Measurements from ENCODE around the gene SMARCA2.

Gene SMARCA2

DNA sequence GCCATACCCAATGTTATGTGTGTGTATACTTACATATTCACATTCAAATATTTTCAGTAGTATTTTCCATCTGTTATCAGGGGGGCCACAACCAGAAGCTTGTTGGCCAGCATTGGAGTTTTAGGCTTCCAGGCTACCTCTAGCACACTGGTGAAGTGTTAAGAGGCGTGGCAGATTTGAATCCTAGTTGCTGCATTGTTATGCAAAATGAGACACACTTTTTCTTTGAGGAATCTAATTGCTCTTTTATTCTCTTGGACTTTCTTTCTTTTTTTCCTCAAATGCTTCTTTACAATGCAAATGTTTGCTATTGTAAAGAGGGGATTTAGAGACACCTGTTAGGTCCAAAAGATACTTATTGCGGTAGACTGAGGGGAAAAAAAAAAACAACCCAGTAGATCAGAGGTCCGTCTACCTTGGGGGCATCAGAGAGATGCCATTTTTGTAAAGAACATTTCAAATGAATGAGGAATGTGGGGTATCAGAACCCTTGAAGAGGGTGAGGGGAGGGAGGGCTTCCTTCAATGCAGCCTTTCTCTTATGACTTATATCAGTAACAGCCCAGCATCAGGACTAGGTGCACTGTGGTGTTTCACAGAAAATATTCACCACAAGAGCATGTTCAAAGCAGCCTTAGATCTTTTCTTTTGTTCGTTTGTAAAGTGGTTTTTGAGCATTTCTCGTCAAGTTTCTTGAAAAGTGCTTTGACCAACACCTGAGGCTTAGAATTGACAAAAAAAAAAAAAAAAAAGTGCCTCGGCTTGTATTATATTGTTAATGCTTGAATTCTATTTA, 3.8 kb downstream of the SMARCA2 start:
- no peak for DNase-seq (ENCODE audit: low spot score)
- CTCF ChIA-PET = no interaction called here
- POLR2A ChIA-PET (ENCODE audit: low non-redundant PET) = no interaction called here
- no peak overlapping the region for H3K27ac ChIP-seq
- TF ChIP-seq, protein P1, sequence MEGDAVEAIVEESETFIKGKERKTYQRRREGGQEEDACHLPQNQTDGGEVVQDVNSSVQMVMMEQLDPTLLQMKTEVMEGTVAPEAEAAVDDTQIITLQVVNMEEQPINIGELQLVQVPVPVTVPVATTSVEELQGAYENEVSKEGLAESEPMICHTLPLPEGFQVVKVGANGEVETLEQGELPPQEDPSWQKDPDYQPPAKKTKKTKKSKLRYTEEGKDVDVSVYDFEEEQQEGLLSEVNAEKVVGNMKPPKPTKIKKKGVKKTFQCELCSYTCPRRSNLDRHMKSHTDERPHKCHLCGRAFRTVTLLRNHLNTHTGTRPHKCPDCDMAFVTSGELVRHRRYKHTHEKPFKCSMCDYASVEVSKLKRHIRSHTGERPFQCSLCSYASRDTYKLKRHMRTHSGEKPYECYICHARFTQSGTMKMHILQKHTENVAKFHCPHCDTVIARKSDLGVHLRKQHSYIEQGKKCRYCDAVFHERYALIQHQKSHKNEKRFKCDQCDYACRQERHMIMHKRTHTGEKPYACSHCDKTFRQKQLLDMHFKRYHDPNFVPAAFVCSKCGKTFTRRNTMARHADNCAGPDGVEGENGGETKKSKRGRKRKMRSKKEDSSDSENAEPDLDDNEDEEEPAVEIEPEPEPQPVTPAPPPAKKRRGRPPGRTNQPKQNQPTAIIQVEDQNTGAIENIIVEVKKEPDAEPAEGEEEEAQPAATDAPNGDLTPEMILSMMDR (conservative IDR thresholded peaks at IDR 0.05; ENCODE audit: low read depth) = no peak

DNA sequence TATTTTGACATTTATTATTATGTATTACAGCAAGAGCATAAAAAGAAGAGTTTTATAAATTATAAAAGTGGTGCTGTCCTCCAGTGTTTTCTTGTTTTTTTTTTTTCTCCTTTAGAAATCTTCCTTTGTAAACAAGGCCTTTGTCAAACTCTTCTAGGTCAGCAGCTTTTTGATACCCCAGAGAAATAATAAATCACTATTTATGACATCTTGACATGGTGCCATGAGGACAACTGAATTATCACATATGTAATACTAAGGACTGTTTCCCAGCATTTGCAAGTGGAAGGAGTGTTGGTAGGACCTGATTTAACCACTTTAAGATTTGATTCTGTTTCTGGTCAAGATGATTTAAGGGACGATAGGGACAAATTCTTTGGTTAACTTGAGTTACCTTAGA, 4.6 kb downstream of the SMARCA2 start:
- no peak overlapping the region for H3K27ac ChIP-seq
- POLR2A ChIA-PET (ENCODE audit: low non-redundant PET) = no interaction called here
- CTCF ChIA-PET = no interaction called here
- TF ChIP-seq, protein P1 (conservative IDR thresholded peaks at IDR 0.05; ENCODE audit: low read depth) = no peak
- no peak for DNase-seq (ENCODE audit: low spot score)

DNA sequence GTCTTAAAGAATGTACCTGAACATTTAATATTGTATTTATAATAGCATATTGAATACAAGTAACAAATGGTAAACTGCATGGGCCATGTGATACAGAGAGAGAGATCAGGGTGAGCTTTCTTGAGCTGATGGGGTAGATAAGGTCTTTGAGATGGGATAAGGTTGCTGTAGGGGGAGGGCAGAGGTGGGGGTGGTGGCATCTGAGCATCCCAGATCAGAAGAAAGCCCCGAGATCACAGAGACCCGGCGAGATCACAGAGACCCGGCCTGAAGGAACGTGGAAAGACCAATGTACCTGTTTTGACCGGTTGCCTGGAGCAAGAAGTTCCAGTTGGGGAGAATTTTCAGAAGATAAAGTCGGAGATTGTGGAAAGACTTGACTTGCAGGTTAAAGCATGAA, 6.6 kb downstream of the SMARCA2 start:
- no peak overlapping the region for H3K27ac ChIP-seq
- no peak for DNase-seq (ENCODE audit: low spot score)
- ChIA-PET POLR2A (ENCODE audit: low non-redundant PET) (no interaction called here), CTCF (no interaction called here)
- TF ChIP-seq, protein P1 (conservative IDR thresholded peaks at IDR 0.05; ENCODE audit: low read depth) = no peak

DNA sequence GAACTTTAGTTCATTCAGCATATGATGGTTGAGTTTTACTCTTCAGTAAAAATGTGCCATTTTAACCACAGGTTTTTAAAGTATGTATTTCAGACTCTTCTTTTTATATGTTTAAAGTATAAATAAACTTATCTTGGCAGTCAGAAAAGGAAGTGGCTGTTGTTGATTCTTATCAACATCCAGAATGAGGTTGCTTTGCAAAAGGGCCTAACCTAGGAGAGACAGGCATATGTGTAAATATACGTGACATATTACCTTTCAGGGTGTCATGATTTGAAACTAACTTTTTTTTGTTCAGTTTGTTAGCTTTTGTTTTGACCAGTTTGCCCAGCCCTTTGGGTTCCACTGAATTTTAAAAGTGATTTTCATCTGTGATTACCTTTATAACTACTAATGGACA, 7.4 kb downstream of the SMARCA2 start:
- CTCF ChIA-PET = no interaction called here
- TF ChIP-seq, protein P1 (conservative IDR thresholded peaks at IDR 0.05; ENCODE audit: low read depth) = no peak
- no peak overlapping the region for H3K27ac ChIP-seq
- no peak for DNase-seq (ENCODE audit: low spot score)
- POLR2A ChIA-PET (ENCODE audit: low non-redundant PET) = no interaction called here

DNA sequence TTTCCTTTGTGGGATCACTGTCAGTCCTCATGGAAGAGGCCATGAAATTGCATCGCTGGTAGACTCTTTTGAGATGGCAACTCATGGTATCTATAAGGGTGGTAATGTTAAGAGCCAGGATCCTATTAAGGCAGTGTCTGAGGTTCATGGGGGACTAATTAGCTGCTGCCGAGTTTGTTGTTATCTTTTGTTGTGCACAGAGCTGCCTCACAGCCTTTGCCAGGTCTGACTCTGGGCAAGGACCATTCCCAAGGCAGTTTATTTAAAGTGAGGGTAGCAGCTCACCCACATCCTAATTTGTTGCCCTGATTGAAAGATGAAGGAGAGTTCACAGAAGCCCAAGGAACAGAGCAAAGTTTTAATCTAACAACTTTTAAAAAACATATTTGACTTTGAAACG, 7.9 kb downstream of the SMARCA2 start:
- DNase-seq (ENCODE audit: low spot score) = no peak
- TF ChIP-seq, protein P1 (conservative IDR thresholded peaks at IDR 0.05; ENCODE audit: low read depth) = no peak
- ChIA-PET POLR2A (ENCODE audit: low non-redundant PET) (no interaction called here), CTCF (no interaction called here)
- H3K27ac ChIP-seq = no peak overlapping the region

DNA sequence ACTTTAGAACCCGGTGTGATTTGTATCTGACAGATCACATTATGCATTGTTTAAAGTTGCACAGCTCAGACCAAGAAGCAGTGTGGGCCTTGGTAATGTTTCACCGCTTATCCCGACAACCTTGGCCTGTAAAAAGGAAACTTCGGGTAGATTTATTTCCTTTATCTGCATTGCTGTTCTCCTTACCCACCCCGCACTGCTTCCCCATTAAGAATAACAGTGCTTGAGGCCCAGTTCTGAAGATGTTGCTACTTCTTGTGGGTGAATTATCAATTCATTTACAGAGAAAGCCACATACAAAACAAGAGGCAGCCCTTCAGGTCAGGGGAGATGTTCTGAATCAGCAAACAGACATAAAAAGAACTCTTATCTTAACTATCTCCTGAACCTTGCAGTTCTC, 8.4 kb downstream of the SMARCA2 start:
- ChIA-PET CTCF (no interaction called here), POLR2A (ENCODE audit: low non-redundant PET) (no interaction called here)
- no peak overlapping the region for H3K27ac ChIP-seq
- TF ChIP-seq, protein P1 (conservative IDR thresholded peaks at IDR 0.05; ENCODE audit: low read depth) = no peak
- DNase-seq (ENCODE audit: low spot score) = no peak
